Stimulated activated CD8-positive, alpha-beta memory T cell treated with anti-CD3 and anti-CD28 coated beads, Interleukin-15, amount 100 ng/mL, for 48 hours (primary cell): ENCODE data around the gene F7.
"Not testable (repeated sequence)": the region's sequence is repeated elsewhere in the genome, so short reads cannot be mapped to it uniquely, and the experiment has no call there.

Experiments used
- DNase-seq, 2 donors: peaks; one replicate each; pipeline ENCODE4 v3.0.0-alpha.2; 2020; ENCODE audit warnings: low read depth in 2 of 2

F7 gene

GRCh38 chr13:113153810-113154748 lies 48.5 kb downstream of the F7 start:
- DNase-seq: peak in 1 of 2 donors; percentile 28

GRCh38 chr13:113155201-113155600 lies 49.6 kb downstream of the F7 start:
- DNase-seq: no peak

- DNase-seq: no peak
These were observed 50.5 kb downstream of the F7 start for GRCh38 chr13:113155982-113156655.

DNA sequence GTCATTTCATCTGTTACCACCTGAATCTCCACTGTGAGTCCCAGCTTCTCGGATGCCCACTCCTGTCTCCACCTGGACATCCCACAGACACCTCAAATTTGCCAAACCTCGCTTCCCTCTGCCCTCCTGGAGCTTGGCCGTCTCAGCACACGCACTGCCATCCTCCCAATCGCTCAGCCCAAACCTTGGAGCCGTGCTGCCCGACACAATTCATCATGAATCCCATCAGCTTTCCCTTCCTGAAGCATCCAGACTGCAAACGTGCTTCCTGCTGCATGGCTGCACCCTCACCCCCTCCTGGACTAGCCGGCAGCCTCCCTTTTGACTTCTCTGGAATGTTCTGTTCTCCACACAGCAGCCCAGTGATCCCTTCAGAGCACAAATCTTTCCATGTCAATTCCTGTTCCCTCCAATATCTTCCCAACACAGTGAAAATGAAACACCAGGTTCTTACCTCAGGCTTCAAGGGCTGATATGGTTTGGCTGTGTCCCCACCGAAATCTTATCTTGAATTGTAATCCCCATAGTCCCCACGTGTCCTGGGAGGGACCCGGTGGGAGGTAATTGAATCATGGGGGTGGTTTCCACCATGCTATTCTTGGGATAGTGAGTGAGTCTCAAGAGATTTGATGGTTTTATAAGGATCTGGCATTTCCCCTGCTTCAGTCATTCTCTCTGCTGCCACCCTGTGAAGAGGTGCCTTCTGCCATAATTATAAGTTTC lies 51.8 kb downstream of the F7 start:
- no peak for DNase-seq

GRCh38 chr13:113157929-113158747 lies 52.5 kb downstream of the F7 start, which contains the start of gene PROZ:
Gene PROZ, plus strand, starts transcription at chr13:113158648. Its CDS starts 13 bp downstream, at chr13:113158661.
- DNase-seq: no peak

DNA sequence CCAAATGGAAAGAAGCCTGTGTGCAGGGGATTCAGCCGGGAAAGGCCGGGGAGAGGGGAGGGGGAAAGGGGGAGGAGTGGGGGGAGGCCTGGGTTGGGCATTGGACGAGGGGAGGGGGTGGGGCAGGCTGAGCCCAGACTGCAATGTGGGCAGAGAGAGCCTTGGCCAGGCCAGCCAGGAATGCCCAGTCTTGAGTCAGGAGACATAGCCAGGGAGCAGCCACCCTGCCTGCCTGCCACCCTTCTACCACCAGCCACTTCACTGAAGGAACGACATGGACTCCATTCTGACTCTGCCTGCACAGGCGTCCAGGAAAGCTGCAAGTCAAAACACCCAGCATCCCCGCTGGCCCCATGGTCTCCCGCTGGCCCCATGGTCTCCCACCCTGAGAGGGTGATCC lies 53.4 kb downstream of the F7 start:
- DNase-seq: no peak

GRCh38 chr13:113159701-113160100 lies 54.1 kb downstream of the F7 start:
- DNase-seq: no peak

GRCh38 chr13:113160983-113161382 lies 55.4 kb downstream of the F7 start:
- DNase-seq: no peak

DNA sequence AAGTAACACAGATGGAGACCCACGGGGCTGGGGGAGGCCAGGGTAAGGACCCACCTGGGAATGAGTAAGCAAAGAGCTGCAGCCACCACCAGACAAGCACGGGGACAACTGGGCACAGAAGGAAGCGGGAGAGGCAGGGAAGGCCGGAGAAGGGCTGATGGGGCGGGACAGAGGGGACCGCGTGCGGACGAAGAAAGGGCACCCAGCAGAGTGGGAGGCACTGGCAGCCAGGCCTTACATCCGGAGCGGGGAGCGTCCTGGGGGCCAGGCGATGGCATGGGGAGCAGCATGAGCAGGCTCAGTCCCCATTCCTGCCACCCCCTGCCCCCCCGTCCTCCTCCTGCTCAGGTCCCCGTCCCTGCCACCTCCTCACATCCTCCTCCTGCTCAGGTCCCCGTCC lies 55.8 kb downstream of the F7 start:
- DNase-seq: no peak

GRCh38 chr13:113161975-113162374 lies 56.4 kb downstream of the F7 start:
- DNase-seq: not testable (repeated sequence)

DNA sequence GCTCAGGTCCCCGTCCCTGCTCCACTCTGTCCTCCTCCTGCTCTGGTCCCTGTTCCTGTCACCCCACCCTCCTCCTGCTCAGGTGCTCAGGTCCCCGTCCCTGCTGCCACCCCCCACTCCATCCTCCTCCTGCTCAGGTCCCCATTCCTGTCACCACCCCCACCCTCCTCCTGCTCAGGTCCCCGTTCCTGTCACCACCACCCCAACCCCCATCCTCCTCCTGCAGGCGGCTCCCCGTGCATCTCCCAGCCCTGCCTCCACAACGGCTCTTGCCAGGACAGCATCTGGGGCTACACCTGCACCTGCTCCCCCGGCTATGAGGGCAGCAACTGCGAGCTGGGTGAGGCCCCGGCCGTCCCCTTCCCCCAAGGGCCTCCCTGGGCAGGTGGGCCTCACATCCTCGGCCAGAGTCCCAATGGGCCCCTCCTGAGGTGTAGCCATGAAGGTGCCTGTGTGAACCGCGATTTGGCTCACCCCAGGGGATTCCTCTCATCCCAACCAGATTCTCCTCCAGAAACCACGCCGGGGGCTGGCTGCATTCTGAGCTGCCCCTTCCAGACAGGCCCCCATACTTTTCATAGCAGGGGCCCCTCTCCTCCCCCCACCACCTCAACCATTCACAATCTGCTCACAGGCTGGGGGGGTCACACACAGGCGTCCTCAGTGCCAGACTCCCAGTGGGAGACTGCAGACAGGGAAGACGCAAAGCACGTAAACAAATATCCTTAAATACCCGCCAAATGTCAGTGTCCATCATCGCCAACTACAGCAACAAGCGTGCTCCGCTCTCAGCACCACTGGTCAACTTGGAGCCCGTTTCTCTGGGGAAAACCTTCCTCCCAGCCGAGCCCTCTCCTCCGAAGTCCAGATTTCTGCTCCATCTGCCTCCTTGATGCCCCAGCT lies 57.4 kb downstream of the F7 start:
- no peak for DNase-seq

GRCh38 chr13:113164492-113164891 lies 58.9 kb downstream of the F7 start:
- DNase-seq: no peak

DNA sequence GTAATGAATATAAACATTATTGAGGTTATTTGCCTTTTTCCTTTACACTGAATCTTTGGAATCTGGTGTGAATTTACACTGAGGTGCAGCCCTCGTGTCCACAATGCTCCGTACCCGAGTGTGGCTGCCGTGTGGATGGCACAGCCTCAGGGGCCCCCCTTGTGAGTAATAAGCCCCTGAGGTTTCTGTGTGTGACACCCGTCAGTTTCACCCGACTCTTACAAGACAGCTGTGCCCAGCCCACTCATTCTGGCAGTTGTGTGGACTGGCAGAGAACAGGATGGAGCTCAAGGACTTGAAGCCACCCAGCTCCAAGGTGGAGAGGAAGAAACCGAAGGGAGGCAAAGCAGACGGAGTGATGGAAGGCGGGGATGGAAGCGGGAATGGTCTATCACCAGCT lies 60.7 kb downstream of the F7 start:
- DNase-seq: peak in 1 of 2 donors; percentile 35

DNA sequence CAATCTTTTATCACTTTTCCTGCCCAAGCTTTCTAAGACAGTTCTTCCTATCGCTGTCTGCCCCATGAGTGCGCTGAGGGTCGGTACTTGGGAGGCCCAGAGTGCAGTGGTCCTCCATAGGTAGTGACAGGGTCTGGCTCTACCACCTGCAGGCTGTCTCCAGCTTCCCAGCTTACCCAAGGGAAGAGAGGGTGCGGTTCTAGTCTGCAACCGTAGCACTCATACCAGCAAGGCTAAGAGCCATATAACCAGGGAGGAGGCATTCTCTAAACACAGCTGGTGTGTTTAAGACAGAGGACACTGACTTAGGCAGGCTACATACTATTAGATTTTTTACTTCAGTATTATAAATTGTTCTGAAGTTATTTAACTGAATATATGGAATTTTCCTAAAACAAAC lies 61.1 kb downstream of the F7 start:
- no peak for DNase-seq

DNA sequence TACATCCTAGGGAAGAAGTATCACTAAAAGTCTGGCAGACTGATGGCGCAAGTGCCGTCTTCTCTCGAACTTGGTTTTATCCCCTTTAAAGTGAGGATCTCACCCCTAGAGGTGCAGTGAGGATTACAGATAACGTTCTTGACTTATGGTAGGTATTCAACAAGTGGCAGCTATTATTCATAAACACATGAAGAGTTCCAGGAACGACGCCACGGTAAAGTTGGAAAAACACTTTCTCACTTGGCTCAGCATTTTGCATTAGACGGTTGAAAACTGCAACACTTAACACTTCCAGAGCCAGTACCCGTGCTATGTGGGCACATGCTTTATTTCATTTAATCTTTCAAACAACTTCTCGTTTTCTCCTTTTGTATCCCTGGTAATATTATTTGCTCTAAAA lies 61.6 kb downstream of the F7 start:
- no peak for DNase-seq

- DNase-seq: no peak
These were observed 62.0 kb downstream of the F7 start for GRCh38 chr13:113167575-113167974.

GRCh38 chr13:113168211-113168610 lies 62.6 kb downstream of the F7 start:
- DNase-seq: no peak

DNA sequence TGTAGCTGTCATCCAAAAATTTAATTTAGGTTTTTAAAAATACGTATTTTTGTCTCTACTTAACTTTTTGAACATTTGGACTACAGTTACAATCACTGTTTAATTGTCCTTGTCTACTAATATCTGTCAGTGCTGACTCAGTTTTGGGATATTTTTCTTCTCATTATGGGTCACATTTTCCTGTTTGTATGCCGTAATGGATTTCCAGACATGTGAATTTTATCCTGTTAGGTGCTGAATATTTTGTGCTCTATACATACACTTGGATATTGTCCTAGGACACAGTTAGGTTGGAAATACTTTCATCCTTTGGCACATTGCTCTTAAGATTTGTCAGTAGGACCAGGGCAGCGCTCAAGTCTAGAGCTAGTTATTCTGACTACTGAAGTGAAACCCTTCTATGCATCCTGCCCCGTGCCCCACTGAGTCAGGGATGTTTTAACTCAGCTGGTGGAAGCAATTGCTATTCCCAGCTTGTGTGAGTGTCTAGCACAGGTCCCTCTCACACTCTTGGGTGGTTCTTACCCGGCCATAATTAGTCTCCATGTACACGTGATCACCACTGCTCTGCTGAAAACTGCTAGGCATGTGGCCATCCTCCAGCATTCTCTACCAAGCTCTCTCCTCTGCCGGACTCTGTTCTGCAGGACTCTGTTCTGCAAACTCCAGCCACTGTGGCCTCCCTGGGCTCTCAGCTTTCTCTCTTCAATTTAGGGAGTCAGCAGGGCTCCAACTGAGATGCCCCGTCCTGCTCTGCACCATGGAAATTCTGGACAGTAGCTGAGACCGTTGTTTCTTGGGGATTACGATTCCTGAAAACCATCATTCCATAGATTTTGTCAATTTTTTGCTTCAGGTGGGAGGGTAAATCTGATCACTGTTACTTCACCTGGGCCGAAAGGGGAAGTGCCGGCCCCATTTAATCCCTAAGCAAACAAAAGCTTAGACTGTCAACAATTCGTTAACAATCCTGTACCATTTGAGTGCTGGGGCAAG lies 64.0 kb downstream of the F7 start:
- no peak for DNase-seq
